ENCODE data around the gene ZNF521.

Gene ZNF521

GRCh38 chr18:25171334-25171733 is 180.6 kb downstream of the ZNF521 start:
- in situ Hi-C loops (cut with MboI; ENCODE audit: low sequenced_read_pairs), result no loop called here

GRCh38 chr18:25170402-25170801 is 181.6 kb downstream of the ZNF521 start:
- in situ Hi-C loops (cut with MboI; ENCODE audit: low sequenced_read_pairs), result no loop called here

- in situ Hi-C loops (cut with MboI; ENCODE audit: low sequenced_read_pairs), result no loop called here
Observed at GRCh38 chr18:25169701-25170100, 182.3 kb downstream of the ZNF521 start.

- in situ Hi-C loops (cut with MboI; ENCODE audit: low sequenced_read_pairs), result no loop called here
Observed at GRCh38 chr18:25167612-25168410, 184.2 kb downstream of the ZNF521 start.

- in situ Hi-C loops (cut with MboI; ENCODE audit: low sequenced_read_pairs), result no loop called here
Observed at GRCh38 chr18:25166113-25166512, 185.9 kb downstream of the ZNF521 start.

GRCh38 chr18:25164848-25165811 is 186.8 kb downstream of the ZNF521 start:
- in situ Hi-C loops (cut with MboI; ENCODE audit: low sequenced_read_pairs), result no loop called here

GRCh38 chr18:25164211-25164847 is 187.6 kb downstream of the ZNF521 start:
- in situ Hi-C loops (cut with MboI; ENCODE audit: low sequenced_read_pairs), result no loop called here

GRCh38 chr18:25153426-25153825 is 198.5 kb downstream of the ZNF521 start:
- in situ Hi-C loops (cut with MboI; ENCODE audit: low sequenced_read_pairs), result no loop called here

- in situ Hi-C loops (cut with MboI; ENCODE audit: low sequenced_read_pairs), result no loop called here
Observed at GRCh38 chr18:25147877-25148488, 204.0 kb downstream of the ZNF521 start.

- in situ Hi-C loops (cut with MboI; ENCODE audit: low sequenced_read_pairs), result no loop called here
Observed at GRCh38 chr18:25146512-25146910, 205.5 kb downstream of the ZNF521 start.

- in situ Hi-C loops (cut with MboI; ENCODE audit: low sequenced_read_pairs), result no loop called here
Observed at GRCh38 chr18:25145731-25146511, 206.0 kb downstream of the ZNF521 start.

- in situ Hi-C loops (cut with MboI; ENCODE audit: low sequenced_read_pairs), result no loop called here
Observed at GRCh38 chr18:25144820-25145219, 207.1 kb downstream of the ZNF521 start.

- in situ Hi-C loops (cut with MboI; ENCODE audit: low sequenced_read_pairs), result no loop called here
Observed at GRCh38 chr18:25141886-25142285, 210.1 kb downstream of the ZNF521 start.

- in situ Hi-C loops (cut with MboI; ENCODE audit: low sequenced_read_pairs), result no loop called here
Observed at GRCh38 chr18:25141399-25141798, 210.6 kb downstream of the ZNF521 start.

- in situ Hi-C loops (cut with MboI; ENCODE audit: low sequenced_read_pairs), result no loop called here
Observed at GRCh38 chr18:25140962-25141308, 211.0 kb downstream of the ZNF521 start.

GRCh38 chr18:25140124-25140961 is 211.6 kb downstream of the ZNF521 start:
- in situ Hi-C loops (cut with MboI; ENCODE audit: low sequenced_read_pairs), result no loop called here

GRCh38 chr18:25137197-25137472 is 214.8 kb downstream of the ZNF521 start:
- in situ Hi-C loops (cut with MboI; ENCODE audit: low sequenced_read_pairs), result no loop called here

GRCh38 chr18:25136416-25137196 is 215.4 kb downstream of the ZNF521 start:
- in situ Hi-C loops (cut with MboI; ENCODE audit: low sequenced_read_pairs), result no loop called here

- in situ Hi-C loops (cut with MboI; ENCODE audit: low sequenced_read_pairs), result no loop called here
Observed at GRCh38 chr18:25134861-25135260, 217.1 kb downstream of the ZNF521 start.
